ENCODE results near the gene USP51.

GRCh38 chrX:55489314-55490009, at the start of gene USP51:
- TF ChIP-seq, protein P1, sequence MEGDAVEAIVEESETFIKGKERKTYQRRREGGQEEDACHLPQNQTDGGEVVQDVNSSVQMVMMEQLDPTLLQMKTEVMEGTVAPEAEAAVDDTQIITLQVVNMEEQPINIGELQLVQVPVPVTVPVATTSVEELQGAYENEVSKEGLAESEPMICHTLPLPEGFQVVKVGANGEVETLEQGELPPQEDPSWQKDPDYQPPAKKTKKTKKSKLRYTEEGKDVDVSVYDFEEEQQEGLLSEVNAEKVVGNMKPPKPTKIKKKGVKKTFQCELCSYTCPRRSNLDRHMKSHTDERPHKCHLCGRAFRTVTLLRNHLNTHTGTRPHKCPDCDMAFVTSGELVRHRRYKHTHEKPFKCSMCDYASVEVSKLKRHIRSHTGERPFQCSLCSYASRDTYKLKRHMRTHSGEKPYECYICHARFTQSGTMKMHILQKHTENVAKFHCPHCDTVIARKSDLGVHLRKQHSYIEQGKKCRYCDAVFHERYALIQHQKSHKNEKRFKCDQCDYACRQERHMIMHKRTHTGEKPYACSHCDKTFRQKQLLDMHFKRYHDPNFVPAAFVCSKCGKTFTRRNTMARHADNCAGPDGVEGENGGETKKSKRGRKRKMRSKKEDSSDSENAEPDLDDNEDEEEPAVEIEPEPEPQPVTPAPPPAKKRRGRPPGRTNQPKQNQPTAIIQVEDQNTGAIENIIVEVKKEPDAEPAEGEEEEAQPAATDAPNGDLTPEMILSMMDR (IDR thresholded peaks at IDR 0.05; ENCODE audit: insufficient read depth, low read depth, low read length): no peak
- TF ChIP-seq EZH2 (IDR thresholded peaks at IDR 0.05; ENCODE audit: insufficient read depth, low read length): no peak
